HG03064 (cell line): ENCODE measurements around the gene KLC1.

Experiments used
- ATAC-seq: cut with Tn5 transposase; IDR thresholded peaks from one replicate; pipeline ENCODE4 v1.9.1; 2021; ENCODE audit warnings: low read depth; ENCODE audit not compliant: unreplicated experiment

The KLC1 gene

GRCh38 chr14:103715052-103716000 is 86.3 kb downstream of the KLC1 start, which contains the start of the genes XRCC3 and ZFYVE21:
Gene XRCC3 (minus strand): TSS chr14:103715451. CDS start chr14:103711087, 4,364 bp downstream.
Gene ZFYVE21 (plus strand): TSS chr14:103715810. CDS start chr14:103715842, 32 bp downstream.
- peak; percentile 89 for ATAC-seq

GRCh38 chr14:103716091-103716801 is 87.2 kb downstream of the KLC1 start:
- peak; percentile 8 for ATAC-seq

GRCh38 chr14:103716899-103717411 is 87.9 kb downstream of the KLC1 start:
- no peak for ATAC-seq

- no peak for ATAC-seq
Measured at GRCh38 chr14:103718572-103718971, 89.6 kb downstream of the KLC1 start.

- no peak for ATAC-seq
Measured at GRCh38 chr14:103719751-103720150, 90.7 kb downstream of the KLC1 start.

- ATAC-seq = no peak
Measured at GRCh38 chr14:103721334-103722120, 92.5 kb downstream of the KLC1 start.

- ATAC-seq = no peak
Measured at GRCh38 chr14:103723748-103724081, 94.7 kb downstream of the KLC1 start.

GRCh38 chr14:103724116-103724515 is 95.1 kb downstream of the KLC1 start:
- no peak for ATAC-seq

GRCh38 chr14:103725001-103725682 is 96.1 kb downstream of the KLC1 start:
- ATAC-seq = no peak

GRCh38 chr14:103725739-103726395 is 96.9 kb downstream of the KLC1 start:
- no peak for ATAC-seq

- no peak for ATAC-seq
Measured at GRCh38 chr14:103726474-103726873, 97.5 kb downstream of the KLC1 start.

- no peak for ATAC-seq
Measured at GRCh38 chr14:103727313-103727980, 98.4 kb downstream of the KLC1 start.

- no peak for ATAC-seq
Measured at GRCh38 chr14:103728141-103728540, 99.1 kb downstream of the KLC1 start.

- no peak for ATAC-seq
Measured at GRCh38 chr14:103728721-103729120, 99.7 kb downstream of the KLC1 start.

- ATAC-seq = no peak
Measured at GRCh38 chr14:103729496-103730448, 100.8 kb downstream of the KLC1 start.

- ATAC-seq = no peak
Measured at GRCh38 chr14:103730490-103731035, 101.6 kb downstream of the KLC1 start.

GRCh38 chr14:103731481-103731880 is 102.5 kb downstream of the KLC1 start:
- ATAC-seq = no peak
